ENCODE data around the gene EDIL3. TPM values are rescaled to one million over a fixed set of nuclear protein-coding genes. Genes with fewer than 3 reads are reported as not detected.
"Not testable (repeated sequence)": the region's sequence is repeated elsewhere in the genome, so short reads cannot be mapped to it uniquely, and the experiment has no call there.

Gene EDIL3
- total and polyA plus RNA-seq, 7 donors = 3.5 to 57.3 (median 37.1) TPM

GRCh38 chr5:84162695-84163094 is 222.0 kb downstream of the EDIL3 start:
- Histone ChIP-seq H3K4me3 (no peak overlapping the region), H3K9me3 (no peaks in the 10 kb centered on the region), H3K27ac (no peak overlapping the region), H3K27me3 (no peaks in the 10 kb centered on the region), H3K4me1 (no peaks in the 10 kb centered on the region), H3K36me3 (no peaks in the 10 kb centered on the region)
- no peak for DNase-seq
- no peak for TF ChIP-seq CTCF (IDR thresholded peaks at IDR 0.05)
- TF ChIP-seq EP300 (IDR thresholded peaks at IDR 0.05) = no peak
- no peak for TF ChIP-seq POLR2AphosphoS5 (IDR thresholded peaks at IDR 0.05)
- no peak for TF ChIP-seq POLR2A (IDR thresholded peaks at IDR 0.05)
- WGBS, 2 donors = 15 to 38% methylated on average over 1 of the region's 1 CpG
- intact Hi-C loops (cut with DNase I) = no loop called here

- H3K4me3 ChIP-seq; H3K4me1 ChIP-seq; H3K27ac ChIP-seq; intact Hi-C loops (cut with DNase I); DNase-seq; H3K36me3 ChIP-seq; H3K9me3 ChIP-seq; H3K27me3 ChIP-seq: not testable (repeated sequence)
These were observed 224.0 kb downstream of the EDIL3 start for GRCh38 chr5:84160650-84161049.

GRCh38 chr5:84149094-84149493 is 235.6 kb downstream of the EDIL3 start:
- intact Hi-C loops (cut with DNase I) = no loop called here
- H3K9me3 ChIP-seq = no peaks in the 10 kb centered on the region
- no peak overlapping the region for H3K27ac ChIP-seq
- WGBS, 2 donors = 87 to 93% methylated on average over 3 of the region's 3 CpGs
- no peaks in the 10 kb centered on the region for H3K36me3 ChIP-seq
- H3K4me3 ChIP-seq = no peak overlapping the region
- TF ChIP-seq EP300 (IDR thresholded peaks at IDR 0.05) = no peak
- no peak for TF ChIP-seq POLR2A (IDR thresholded peaks at IDR 0.05)
- no peak for TF ChIP-seq CTCF (IDR thresholded peaks at IDR 0.05)
- DNase-seq = no peak
- no peaks in the 10 kb centered on the region for H3K27me3 ChIP-seq
- no peaks in the 10 kb centered on the region for H3K4me1 ChIP-seq

GRCh38 chr5:84148651-84149050 is 236.0 kb downstream of the EDIL3 start:
- Histone ChIP-seq H3K27ac (no peak overlapping the region), H3K9me3 (no peaks in the 10 kb centered on the region), H3K4me1 (no peaks in the 10 kb centered on the region), H3K36me3 (no peaks in the 10 kb centered on the region), H3K27me3 (no peaks in the 10 kb centered on the region), H3K4me3 (no peak overlapping the region)
- TF ChIP-seq POLR2A (IDR thresholded peaks at IDR 0.05) (no peak), EP300 (IDR thresholded peaks at IDR 0.05) (no peak)
- no peak for DNase-seq
- intact Hi-C loops (cut with DNase I) = no loop called here
- WGBS, 2 donors = 77 to 86% methylated on average over 2 of the region's 2 CpGs

- DNase-seq = no peak
- no peaks in the 10 kb centered on the region for H3K36me3 ChIP-seq
- intact Hi-C loops (cut with DNase I) = no loop called here
- TF ChIP-seq POLR2A (IDR thresholded peaks at IDR 0.05) (no peak), CTCF (IDR thresholded peaks at IDR 0.05) (no peak), EP300 (IDR thresholded peaks at IDR 0.05) (no peak), POLR2AphosphoS5 (IDR thresholded peaks at IDR 0.05) (no peak)
- no peaks in the 10 kb centered on the region for H3K4me1 ChIP-seq
- H3K9me3 ChIP-seq = no peaks in the 10 kb centered on the region
- WGBS, 2 donors = 90 to 93% methylated on average over 5 of the region's 5 CpGs
- no peak overlapping the region for H3K4me3 ChIP-seq
- no peaks in the 10 kb centered on the region for H3K27me3 ChIP-seq
- H3K27ac ChIP-seq = no peak overlapping the region
These were observed 247.1 kb downstream of the EDIL3 start for GRCh38 chr5:84137541-84137940.

GRCh38 chr5:84131372-84131771 is 253.3 kb downstream of the EDIL3 start:
- no peak for TF ChIP-seq CTCF (IDR thresholded peaks at IDR 0.05)
- no peaks in the 10 kb centered on the region for H3K36me3 ChIP-seq
- intact Hi-C loops (cut with DNase I) = no loop called here
- no peak overlapping the region for H3K4me3 ChIP-seq
- H3K27ac ChIP-seq = no peak overlapping the region
- H3K4me1 ChIP-seq = no peaks in the 10 kb centered on the region
- H3K27me3 ChIP-seq = no peaks in the 10 kb centered on the region
- no peak for DNase-seq
- H3K9me3 ChIP-seq = no peaks in the 10 kb centered on the region

All from sigmoid colon (tissue), 7 donors.